Colonic mucosa (tissue), 4 donors: ENCODE results near the gene ARRB2. TPM values are rescaled to one million over a fixed set of nuclear protein-coding genes. Genes with fewer than 3 reads are reported as not detected.
A peak's percentile ranks its signal among the peaks of the same experiment; 100 is the strongest.

ENCODE experiments used
- DNase-seq: peaks from one replicate; pipeline ENCODE4 v3.0.0-alpha.2; 2020
- H3K27ac ChIP-seq: fragments of 200-600 bp; one replicate; pipeline ENCODE4 v1.8.0; 2021
- H3K27me3 ChIP-seq: fragments of 200-600 bp; one replicate; pipeline ENCODE4 v1.8.0; 2021
- H3K36me3 ChIP-seq: fragments of 200-600 bp; one replicate; pipeline ENCODE4 v1.8.0; 2021
- H3K4me1 ChIP-seq: fragments of 200-600 bp; one replicate; pipeline ENCODE4 v1.8.0; 2021; ENCODE audit warnings: mild to moderate bottlenecking
- H3K4me3 ChIP-seq: fragments of 200-600 bp; one replicate; pipeline ENCODE4 v1.8.0; 2021
- H3K9ac ChIP-seq, 2 donors: one replicate each; pipeline ENCODE4 v1.7.0; 2013; ENCODE audit warnings: control low read depth in 2 of 2, low read depth in 2 of 2, low read length in 2 of 2
- H3K9me3 ChIP-seq: fragments of 200-600 bp; one replicate; pipeline ENCODE4 v1.8.0; 2021
- intact Hi-C: fragments of 100-400 bp; cut with DNase I; formaldehyde crosslinking; loops from one replicate; pipeline ENCODE4 v1.14.1; 2022
- total RNA-seq, 2 donors: library from RNA; stranded (reverse); fragmentation: NEBNext Ultra II Directional in 1 of 2; extraction: Animal tissue kit (Norgen Biotek cat#: 25700) in 1 of 2; gene quantifications; one replicate each; pipeline ENCODE4 v1.2.1, GENCODE V29; 2021
- TF ChIP-seq, protein P1 (sequence below): fragments of 200-600 bp; IDR thresholded peaks from one replicate; pipeline ENCODE4 v1.8.0; 2022; ENCODE audit warnings: antibody characterized with exemption, mild to moderate bottlenecking
- donor health status: healthy.
- donor health status: DM: no; HTN: no; CAD: no.
- donor health status: DM: no; HTN: no; CAD: no.

Gene ARRB2
- total RNA-seq, 2 donors from 2014 or later, result 41.0 to 42.8 TPM

DNA sequence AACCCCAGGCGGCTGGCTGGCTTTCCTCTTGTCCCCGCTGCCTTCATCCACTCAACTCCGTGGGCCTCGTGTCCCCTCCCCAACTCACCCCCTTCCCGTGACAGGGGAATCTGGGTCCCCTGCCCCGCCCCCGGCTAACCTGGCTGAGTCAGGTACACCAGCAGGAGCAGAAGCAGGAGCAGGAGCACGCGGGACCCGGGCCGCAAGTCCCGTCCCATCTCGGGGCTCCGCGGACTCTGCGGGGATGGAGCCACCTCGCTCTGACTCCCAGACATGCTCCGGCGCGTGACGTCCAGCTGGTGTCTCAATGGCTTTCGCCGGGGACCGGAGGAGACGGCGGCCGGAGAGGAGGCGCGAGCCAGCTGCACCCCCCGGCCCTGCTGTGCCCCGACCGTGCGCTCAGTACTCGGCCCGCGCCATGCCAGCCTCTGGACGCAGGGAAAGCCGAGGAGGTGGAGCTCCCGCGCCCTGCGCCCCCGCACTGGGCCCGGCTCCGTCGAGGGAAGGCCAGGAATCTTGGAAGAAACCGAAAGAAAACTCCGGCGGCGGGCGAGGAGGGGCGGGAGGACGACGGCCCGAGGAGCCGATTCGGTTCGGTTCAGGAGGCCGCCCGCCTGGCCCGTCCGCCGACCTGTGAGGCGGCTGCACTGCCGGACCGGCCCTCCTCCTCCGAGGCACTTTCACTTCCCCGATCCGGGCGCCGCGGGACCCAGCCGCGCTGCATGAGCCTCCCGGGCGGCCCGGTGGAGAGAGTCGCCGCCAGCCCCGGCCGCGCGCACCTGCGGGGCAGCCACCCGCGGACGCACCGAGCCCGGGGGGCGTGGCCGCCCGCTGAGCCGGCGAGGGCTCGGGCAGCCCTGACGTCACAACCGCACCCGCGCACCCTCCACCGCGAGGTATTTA is 28.9 kb downstream of the ARRB2 start, which contains the start of the genes CXCL16 and ZMYND15:
CXCL16 (minus strand) TSS at position 807 of the 903 bp plus-strand sequence; CDS start at position 218, 589 bp downstream.
ZMYND15 (plus strand) TSS at position 712 of the 903 bp plus-strand sequence. CDS start 716 bp downstream, outside the sequence.
- H3K9ac ChIP-seq, result peak within 1 kb of the TSS; percentile 82 to 86
- intact Hi-C loops, result no loop called here
- no peaks in the 10 kb centered on the region for H3K4me1 ChIP-seq
- no peaks in the 10 kb centered on the region for H3K36me3 ChIP-seq
- peak within 1 kb of the TSS; percentile 61 for H3K27ac ChIP-seq
- DNase-seq, result peak; percentile 77
- H3K9me3 ChIP-seq, result no peaks in the 10 kb centered on the region
- H3K27me3 ChIP-seq, result no peaks in the 10 kb centered on the region
- TF ChIP-seq, protein P1, sequence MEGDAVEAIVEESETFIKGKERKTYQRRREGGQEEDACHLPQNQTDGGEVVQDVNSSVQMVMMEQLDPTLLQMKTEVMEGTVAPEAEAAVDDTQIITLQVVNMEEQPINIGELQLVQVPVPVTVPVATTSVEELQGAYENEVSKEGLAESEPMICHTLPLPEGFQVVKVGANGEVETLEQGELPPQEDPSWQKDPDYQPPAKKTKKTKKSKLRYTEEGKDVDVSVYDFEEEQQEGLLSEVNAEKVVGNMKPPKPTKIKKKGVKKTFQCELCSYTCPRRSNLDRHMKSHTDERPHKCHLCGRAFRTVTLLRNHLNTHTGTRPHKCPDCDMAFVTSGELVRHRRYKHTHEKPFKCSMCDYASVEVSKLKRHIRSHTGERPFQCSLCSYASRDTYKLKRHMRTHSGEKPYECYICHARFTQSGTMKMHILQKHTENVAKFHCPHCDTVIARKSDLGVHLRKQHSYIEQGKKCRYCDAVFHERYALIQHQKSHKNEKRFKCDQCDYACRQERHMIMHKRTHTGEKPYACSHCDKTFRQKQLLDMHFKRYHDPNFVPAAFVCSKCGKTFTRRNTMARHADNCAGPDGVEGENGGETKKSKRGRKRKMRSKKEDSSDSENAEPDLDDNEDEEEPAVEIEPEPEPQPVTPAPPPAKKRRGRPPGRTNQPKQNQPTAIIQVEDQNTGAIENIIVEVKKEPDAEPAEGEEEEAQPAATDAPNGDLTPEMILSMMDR, result no peak
- H3K4me3 ChIP-seq, result peak within 1 kb of the TSS; percentile 89

DNA sequence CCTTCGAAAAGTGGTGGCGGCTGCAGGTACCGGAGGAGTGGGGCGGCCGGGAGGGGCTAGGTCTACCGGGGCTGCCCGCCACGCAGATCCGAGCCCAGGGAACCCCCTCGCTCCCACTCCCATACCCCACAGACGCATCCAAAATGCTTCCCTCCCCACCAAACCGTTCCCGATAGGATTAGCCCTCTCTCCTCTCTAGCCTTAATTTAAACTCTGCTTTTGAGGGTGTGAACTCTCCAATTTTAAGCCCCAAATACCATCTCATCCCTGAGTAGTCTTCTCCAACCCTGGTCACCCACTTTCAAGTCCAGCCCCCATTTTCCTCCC is 29.6 kb downstream of the ARRB2 start:
- Histone ChIP-seq H3K9ac (peak overlapping the region; percentile 35 to 86), H3K27ac (peak overlapping the region; percentile 61), H3K9me3 (no peaks in the 10 kb centered on the region), H3K36me3 (no peaks in the 10 kb centered on the region), H3K4me3 (peak overlapping the region; percentile 89), H3K4me1 (no peaks in the 10 kb centered on the region), H3K27me3 (no peaks in the 10 kb centered on the region)
- intact Hi-C loops, result no loop called here
- TF ChIP-seq, protein P1, result no peak
- no peak for DNase-seq

DNA sequence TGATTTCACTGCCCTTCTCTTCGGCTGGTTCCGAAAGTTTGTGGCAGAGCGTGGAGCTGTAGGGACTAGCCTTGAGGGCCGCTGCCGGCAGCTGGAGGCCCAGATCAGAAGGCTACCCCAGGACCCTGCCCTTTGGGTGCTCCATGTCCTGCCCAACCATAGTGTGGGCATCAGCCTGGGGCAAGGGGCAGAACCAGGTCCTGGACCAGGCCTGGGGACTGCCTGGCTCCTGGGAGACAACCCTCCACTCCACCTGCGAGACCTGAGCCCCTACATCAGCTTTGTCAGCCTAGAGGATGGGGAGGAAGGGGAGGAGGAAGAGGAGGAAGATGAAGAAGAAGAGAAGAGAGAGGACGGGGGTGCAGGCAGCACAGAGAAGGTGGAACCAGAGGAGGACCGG is 30.2 kb downstream of the ARRB2 start:
- H3K9me3 ChIP-seq, result no peaks in the 10 kb centered on the region
- DNase-seq, result no peak
- no peak overlapping the region for H3K27ac ChIP-seq
- H3K4me1 ChIP-seq, result peaks cover 2% of the 10 kb centered on the region
- no peak overlapping the region for H3K4me3 ChIP-seq
- no peaks in the 10 kb centered on the region for H3K27me3 ChIP-seq
- H3K9ac ChIP-seq, result no peak overlapping the region
- intact Hi-C loops, result no loop called here
- no peaks in the 10 kb centered on the region for H3K36me3 ChIP-seq
- TF ChIP-seq, protein P1, result no peak

DNA sequence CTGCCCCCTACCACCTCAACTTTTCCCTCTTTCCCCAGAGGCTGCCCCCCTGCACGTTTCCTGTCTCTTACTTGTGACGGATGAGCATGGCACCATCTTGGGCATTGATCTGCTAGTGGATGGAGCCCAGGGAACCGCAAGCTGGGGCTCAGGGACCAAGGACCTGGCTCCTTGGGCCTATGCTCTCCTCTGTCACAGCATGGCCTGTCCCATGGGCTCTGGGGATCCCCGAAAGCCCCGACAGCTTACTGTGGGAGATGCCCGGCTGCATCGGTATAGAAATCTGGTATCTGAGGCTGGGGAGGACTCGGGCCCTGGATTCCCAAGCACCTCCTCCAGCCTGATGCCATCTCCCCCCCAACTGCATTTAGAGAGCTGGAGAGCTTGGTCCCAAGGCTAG is 31.1 kb downstream of the ARRB2 start:
- no peak overlapping the region for H3K9ac ChIP-seq
- intact Hi-C loops, result no loop called here
- H3K36me3 ChIP-seq, result no peaks in the 10 kb centered on the region
- peaks cover 3% of the 10 kb centered on the region for H3K4me1 ChIP-seq
- H3K27ac ChIP-seq, result no peak overlapping the region
- no peaks in the 10 kb centered on the region for H3K27me3 ChIP-seq
- TF ChIP-seq, protein P1, result no peak
- H3K9me3 ChIP-seq, result no peaks in the 10 kb centered on the region
- H3K4me3 ChIP-seq, result no peak overlapping the region
- DNase-seq, result no peak

DNA sequence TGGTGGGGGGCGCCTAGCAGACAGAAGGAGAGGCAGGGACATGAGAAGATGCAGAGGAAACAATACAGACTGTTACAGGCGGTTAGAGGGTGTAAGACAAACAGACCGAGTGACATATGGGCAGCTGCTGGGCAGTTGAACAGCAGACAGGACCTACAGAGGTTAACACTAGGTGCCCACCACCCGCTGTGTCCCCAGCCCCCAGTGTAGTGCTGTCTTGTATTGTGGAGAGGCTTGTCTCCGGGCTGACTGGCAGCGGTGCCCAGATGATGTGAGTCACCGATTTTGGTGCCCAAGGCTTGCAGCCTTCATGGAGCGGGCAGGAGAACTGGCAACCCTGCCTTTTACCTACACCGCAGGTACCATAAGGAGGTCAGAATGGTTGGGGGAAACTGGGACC is 31.7 kb downstream of the ARRB2 start:
- H3K27ac ChIP-seq, result no peak overlapping the region
- no peaks in the 10 kb centered on the region for H3K36me3 ChIP-seq
- H3K4me3 ChIP-seq, result no peak overlapping the region
- no peak for DNase-seq
- no peak overlapping the region for H3K9ac ChIP-seq
- intact Hi-C loops, result no loop called here
- TF ChIP-seq, protein P1, result no peak
- no peaks in the 10 kb centered on the region for H3K9me3 ChIP-seq
- H3K4me1 ChIP-seq, result peaks cover 3% of the 10 kb centered on the region
- no peaks in the 10 kb centered on the region for H3K27me3 ChIP-seq
